Spleen (tissue), 11 donors: ENCODE measurements around the gene TOGARAM1. TPM values are rescaled to one million over a fixed set of nuclear protein-coding genes. Genes with fewer than 3 reads are reported as not detected.

ENCODE experiments used
- DNase-seq: peaks from one replicate; pipeline ENCODE4 v3.0.0-alpha.2; 2020
- H3K27ac ChIP-seq, 8 donors: fragments of 200-600 bp; sonication (generic) in 7 of 8; 1 replicate in 4 of 8; 2 replicates in 4 of 8; pipeline versions ENCODE4 v1.5.0 to v1.8.0; 2016 to 2021; ENCODE audit warnings: inconsistent platforms in 4 of 8, mild to moderate bottlenecking in 4 of 8, moderate library complexity in 1 of 8
- H3K27me3 ChIP-seq, 7 donors: fragments of 200-600 bp; sonication (generic) in 6 of 7; replicated peaks in 1 of 7; 1 replicate in 4 of 7; 2 replicates in 3 of 7; pipeline versions ENCODE4 v1.5.0 to v1.8.0; 2016 to 2021; ENCODE audit warnings: inconsistent platforms in 3 of 7, mild to moderate bottlenecking in 1 of 7
- H3K36me3 ChIP-seq, 6 donors: fragments of 200-600 bp; sonication (generic) in 5 of 6; 1 replicate in 4 of 6; 2 replicates in 2 of 6; pipeline versions ENCODE4 v1.5.0 to v1.8.0; 2016 to 2021; ENCODE audit warnings: inconsistent platforms in 2 of 6
- H3K4me1 ChIP-seq, 6 donors: fragments of 200-600 bp; sonication (generic) in 5 of 6; 1 replicate in 3 of 6; 2 replicates in 3 of 6; pipeline versions ENCODE4 v1.5.0 to v1.8.0; 2016 to 2021; ENCODE audit warnings: inconsistent platforms in 3 of 6
- H3K4me3 ChIP-seq, 8 donors: fragments of 200-600 bp; sonication (generic) in 7 of 8; 1 replicate in 4 of 8; 2 replicates in 4 of 8; pipeline versions ENCODE4 v1.5.0 to v1.8.0; 2016 to 2021; ENCODE audit warnings: inconsistent platforms in 4 of 8, mild to moderate bottlenecking in 4 of 8, moderate library complexity in 2 of 8
- H3K9me3 ChIP-seq, 8 donors: fragments of 200-600 bp; sonication (generic) in 7 of 8; 1 replicate in 4 of 8; 2 replicates in 4 of 8; pipeline versions ENCODE4 v1.5.0 to v1.8.0; 2016 to 2021; ENCODE audit warnings: inconsistent platforms in 4 of 8
- CTCF ChIP-seq, 11 experiments: fragments of 200-600 bp in 7 of 11; fragments of 450-650 bp in 4 of 11; sonication (generic) in 4 of 11; IDR thresholded peaks in 8 of 11; conservative IDR thresholded peaks in 3 of 11; 1 replicate in 7 of 11; 2 replicates in 4 of 11; pipeline versions ENCODE4 v1.4.0 to v1.8.0; 2016 to 2021; ENCODE audit warnings: antibody characterized with exemption in 11 of 11, inconsistent platforms in 4 of 11, mild to moderate bottlenecking in 1 of 11
- POLR2A ChIP-seq, 3 donors: fragments of 450-650 bp; IDR thresholded peaks; one replicate each; pipeline ENCODE4 v1.5.1; 2017; ENCODE audit warnings: antibody characterized with exemption in 3 of 3, mild to moderate bottlenecking in 1 of 3
- POLR2AphosphoS5 ChIP-seq, 3 donors: sonication (generic); formaldehyde crosslinking; IDR thresholded peaks; one replicate each; pipeline ENCODE4 v1.5.1; 2017; ENCODE audit warnings: antibody characterized with exemption in 3 of 3
- WGBS, 5 donors: extraction: QIAGEN DNeasy Blood & Tissue Kit in 3 of 5; methylation state at CpG; one replicate each; pipeline versions ENCODE4 v1.1.5 to v1.1.7; 2013 to 2018; 5-methylcytosine and 5-hydroxymethylcytosine counted together
- intact Hi-C: fragments of 100-400 bp; cut with DNase I; formaldehyde crosslinking; loops from one replicate; pipeline ENCODE4 v1.15.0; 2023; ENCODE audit warnings: low total_unique reads
- polyA plus RNA-seq, 3 donors: library from polyadenylated mRNA; stranded (reverse); fragments of 200-250 nt; gene quantifications; one replicate each; pipeline ENCODE4 v1.2.1, GENCODE V29; 2013
- total RNA-seq, 7 donors: library from RNA; depleted of rRNA in 3 of 7; stranded (reverse); fragments of >200 nt in 3 of 7; fragmentation: NEBNext Ultra II Directional in 4 of 7; extraction: Animal tissue kit (Norgen Biotek cat#: 25700) in 4 of 7; gene quantifications; one replicate each; pipeline versions ENCODE4 v1.1.0 to v1.2.1, GENCODE V29; 2016 to 2021
- donor health status: healthy with polysubstance abuse.
- donor health status: DM: no; HTN: no; CAD: no; lungs with moderate emphysema.
- donor health status: DM: no; HTN: no; CAD: no.
- donor health status: Bipolar disorder and iron deficiency.
- donor health status: healthy.
- donor health status: DM: no; HTN: no; CAD: no.
- donor health status: DM: yes; HTN: yes; CAD: no.

The TOGARAM1 gene
- total and polyA plus RNA-seq, 10 donors = 3.1 to 37.3 (median 17.2) TPM

GRCh38 chr14:45089813-45090212 is 127.8 kb downstream of the TOGARAM1 start:
- Histone ChIP-seq H3K9me3 (no peaks in the 10 kb centered on the region), H3K27ac (no peak overlapping the region), H3K27me3 (no peaks in the 10 kb centered on the region), H3K4me3 (no peak overlapping the region), H3K4me1 (peaks cover 17 to 73% (median 57%) of the 10 kb centered on the region in 6 donors), H3K36me3 (peaks cover 0 to 8% (median under 1%) of the 10 kb centered on the region in 6 donors)
- intact Hi-C loops = no loop called here
- WGBS, 5 donors = 26 to 48% (median 33%) methylated on average over 1 of the region's 1 CpG
- TF ChIP-seq POLR2A (IDR thresholded peaks at IDR 0.05) (no peak), CTCF (IDR thresholded peaks at IDR 0.05 in 8 of 11, conservative IDR thresholded peaks at IDR 0.05 in 3 of 11) (no peak), POLR2AphosphoS5 (IDR thresholded peaks at IDR 0.05) (no peak)
- DNase-seq = no peak

- no peak for DNase-seq
- no peak for TF ChIP-seq CTCF (IDR thresholded peaks at IDR 0.05 in 8 of 11, conservative IDR thresholded peaks at IDR 0.05 in 3 of 11)
- no peak for TF ChIP-seq POLR2AphosphoS5 (IDR thresholded peaks at IDR 0.05)
- TF ChIP-seq POLR2A (IDR thresholded peaks at IDR 0.05) = no peak
- intact Hi-C loops = no loop called here
Observed at GRCh38 chr14:45091710-45092109, 129.7 kb downstream of the TOGARAM1 start.

GRCh38 chr14:45094275-45094674 is 132.3 kb downstream of the TOGARAM1 start:
- Histone ChIP-seq H3K27ac (no peak overlapping the region), H3K27me3 (no peaks in the 10 kb centered on the region), H3K36me3 (peaks cover 0 to 53% (median 36%) of the 10 kb centered on the region in 6 donors), H3K4me3 (no peak overlapping the region), H3K9me3 (no peaks in the 10 kb centered on the region), H3K4me1 (peaks cover 0 to 28% (median 13%) of the 10 kb centered on the region in 6 donors)
- DNase-seq = no peak
- intact Hi-C loops = no loop called here
- TF ChIP-seq POLR2AphosphoS5 (IDR thresholded peaks at IDR 0.05) = no peak
- TF ChIP-seq POLR2A (IDR thresholded peaks at IDR 0.05) = no peak
- TF ChIP-seq CTCF (IDR thresholded peaks at IDR 0.05 in 8 of 11, conservative IDR thresholded peaks at IDR 0.05 in 3 of 11) = no peak
- 85 to 97% (median 92%) methylated on average over 2 of the region's 2 CpGs for WGBS, 5 donors

More at GRCh38 chr14:45091710-45092109, 129.7 kb downstream of the TOGARAM1 start:
- WGBS, 5 donors = 77 to 95% (median 81%) methylated on average over 2 of the region's 2 CpGs
- peaks cover 0 to 27% (median 13%) of the 10 kb centered on the region in 6 donors for H3K36me3 ChIP-seq
- H3K4me1 ChIP-seq = peaks cover 3 to 54% (median 38%) of the 10 kb centered on the region in 6 donors
- no peak overlapping the region for H3K4me3 ChIP-seq
- no peaks in the 10 kb centered on the region for H3K9me3 ChIP-seq
- no peak overlapping the region for H3K27ac ChIP-seq
- H3K27me3 ChIP-seq = no peaks in the 10 kb centered on the region

- WGBS, 5 donors = 77 to 89% (median 82%) methylated on average over 4 of the region's 4 CpGs
- Histone ChIP-seq H3K36me3 (peaks cover 0 to 62% (median 45%) of the 10 kb centered on the region in 6 donors), H3K4me1 (peaks cover 0 to 20% (median 5%) of the 10 kb centered on the region in 6 donors), H3K9me3 (no peaks in the 10 kb centered on the region), H3K27me3 (no peaks in the 10 kb centered on the region), H3K27ac (no peak overlapping the region), H3K4me3 (no peak overlapping the region)
- DNase-seq = no peak
- TF ChIP-seq POLR2AphosphoS5 (IDR thresholded peaks at IDR 0.05) = no peak
- TF ChIP-seq CTCF (IDR thresholded peaks at IDR 0.05 in 8 of 11, conservative IDR thresholded peaks at IDR 0.05 in 3 of 11) = no peak
- no peak for TF ChIP-seq POLR2A (IDR thresholded peaks at IDR 0.05)
- intact Hi-C loops = no loop called here
Observed at GRCh38 chr14:45095143-45095542, 133.2 kb downstream of the TOGARAM1 start.
